ENCODE results near the gene PTBP2.
A peak's percentile ranks its signal among the peaks of the same experiment; 100 is the strongest.

PTBP2 gene, protein sequence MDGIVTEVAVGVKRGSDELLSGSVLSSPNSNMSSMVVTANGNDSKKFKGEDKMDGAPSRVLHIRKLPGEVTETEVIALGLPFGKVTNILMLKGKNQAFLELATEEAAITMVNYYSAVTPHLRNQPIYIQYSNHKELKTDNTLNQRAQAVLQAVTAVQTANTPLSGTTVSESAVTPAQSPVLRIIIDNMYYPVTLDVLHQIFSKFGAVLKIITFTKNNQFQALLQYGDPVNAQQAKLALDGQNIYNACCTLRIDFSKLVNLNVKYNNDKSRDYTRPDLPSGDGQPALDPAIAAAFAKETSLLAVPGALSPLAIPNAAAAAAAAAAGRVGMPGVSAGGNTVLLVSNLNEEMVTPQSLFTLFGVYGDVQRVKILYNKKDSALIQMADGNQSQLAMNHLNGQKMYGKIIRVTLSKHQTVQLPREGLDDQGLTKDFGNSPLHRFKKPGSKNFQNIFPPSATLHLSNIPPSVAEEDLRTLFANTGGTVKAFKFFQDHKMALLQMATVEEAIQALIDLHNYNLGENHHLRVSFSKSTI

GRCh38 chr1:96721416-96722160 lies at the start of gene PTBP2:
Gene PTBP2 (plus strand): TSS chr1:96721784. CDS start chr1:96721865, 81 bp downstream.
- no peaks in the 10 kb centered on the region for H3K27me3 Mint-ChIP-seq
- H3K4me3 Mint-ChIP-seq: peak within 1 kb of the TSS; percentile 99
- H3K36me3 Mint-ChIP-seq: peaks cover 6% of the 10 kb centered on the region
- DNase-seq (ENCODE audit: low spot score in 2 of 2): peak; percentile 78 to 88
- peaks cover 20% of the 10 kb centered on the region for H3K4me1 Mint-ChIP-seq
- peak within 1 kb of the TSS; percentile 97 for H3K27ac Mint-ChIP-seq
- H3K9me3 Mint-ChIP-seq: no peaks in the 10 kb centered on the region
- peak; percentile 85 for ATAC-seq (ENCODE audit: low read depth)

DNA sequence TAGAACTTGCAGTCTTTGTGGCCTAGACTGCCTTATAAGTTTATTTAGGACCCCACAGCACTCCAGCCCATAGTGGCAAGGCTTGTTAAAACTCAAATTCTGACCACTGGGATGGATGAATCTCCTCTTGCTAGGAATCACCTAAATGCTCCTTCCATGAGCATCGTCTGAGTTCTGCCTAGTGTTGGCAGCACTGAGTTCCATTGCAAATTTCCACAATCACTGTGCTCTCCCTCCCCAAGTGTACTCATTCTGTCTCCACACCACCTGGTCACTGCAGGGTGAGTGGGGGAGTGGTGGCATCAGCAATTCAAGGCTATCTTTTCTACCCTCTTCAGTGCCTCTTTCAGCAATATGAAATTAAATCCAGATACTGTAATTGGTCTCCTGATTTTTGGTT lies 46.7 kb upstream of the PTBP2 start:
- no peak for ATAC-seq (ENCODE audit: low read depth)
- no peak for DNase-seq (ENCODE audit: low spot score in 2 of 2)
- H3K27ac Mint-ChIP-seq: no peak overlapping the region
- H3K36me3 Mint-ChIP-seq: no peaks in the 10 kb centered on the region
- H3K27me3 Mint-ChIP-seq: peaks cover 3% of the 10 kb centered on the region
- H3K4me1 Mint-ChIP-seq: no peaks in the 10 kb centered on the region
- no peak overlapping the region for H3K4me3 Mint-ChIP-seq
- H3K9me3 Mint-ChIP-seq: peaks cover 10% of the 10 kb centered on the region

GRCh38 chr1:96682056-96682455 lies 39.5 kb upstream of the PTBP2 start:
- Mint-ChIP-seq H3K4me3 (no peak overlapping the region), H3K4me1 (no peaks in the 10 kb centered on the region), H3K27me3 (peaks cover 8% of the 10 kb centered on the region), H3K27ac (no peak overlapping the region), H3K36me3 (no peaks in the 10 kb centered on the region), H3K9me3 (peaks cover 2% of the 10 kb centered on the region)
- ATAC-seq (ENCODE audit: low read depth) (no peak), DNase-seq (ENCODE audit: low spot score in 2 of 2) (no peak)

- H3K27ac Mint-ChIP-seq: no peak overlapping the region
- DNase-seq (ENCODE audit: low spot score in 2 of 2) (no peak), ATAC-seq (ENCODE audit: low read depth) (no peak)
- peaks cover 8% of the 10 kb centered on the region for H3K27me3 Mint-ChIP-seq
- no peak overlapping the region for H3K4me3 Mint-ChIP-seq
- H3K9me3 Mint-ChIP-seq: peaks cover 2% of the 10 kb centered on the region
- no peaks in the 10 kb centered on the region for H3K36me3 Mint-ChIP-seq
- H3K4me1 Mint-ChIP-seq: no peaks in the 10 kb centered on the region
Measured at GRCh38 chr1:96683931-96684330, 37.7 kb upstream of the PTBP2 start.

- no peak overlapping the region for H3K27ac Mint-ChIP-seq
- peaks cover 2% of the 10 kb centered on the region for H3K9me3 Mint-ChIP-seq
- ATAC-seq (ENCODE audit: low read depth): no peak
- no peak overlapping the region for H3K4me3 Mint-ChIP-seq
- no peak for DNase-seq (ENCODE audit: low spot score in 2 of 2)
- no peaks in the 10 kb centered on the region for H3K4me1 Mint-ChIP-seq
- H3K36me3 Mint-ChIP-seq: no peaks in the 10 kb centered on the region
- H3K27me3 Mint-ChIP-seq: peaks cover 6% of the 10 kb centered on the region
Measured at GRCh38 chr1:96684744-96685143, 36.8 kb upstream of the PTBP2 start.

DNA sequence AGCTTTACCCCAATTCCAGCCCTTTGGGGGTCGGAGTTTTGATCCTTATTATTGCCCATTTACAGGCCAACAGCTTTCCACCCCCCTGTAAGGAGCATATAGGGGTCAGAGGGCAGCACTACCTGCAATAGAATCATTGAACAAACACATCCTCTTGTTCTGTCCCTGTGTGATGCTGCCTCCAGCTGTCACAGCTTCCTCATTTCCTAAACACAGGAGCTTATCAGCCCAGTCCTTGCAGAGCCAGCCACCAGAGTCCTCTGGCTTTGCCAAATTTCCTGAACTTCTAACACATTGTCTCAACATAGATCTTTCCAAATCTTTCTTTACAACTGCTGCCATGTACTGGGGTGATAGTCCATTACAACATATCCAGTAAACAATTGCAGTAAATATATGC lies 32.8 kb upstream of the PTBP2 start:
- no peak overlapping the region for H3K27ac Mint-ChIP-seq
- DNase-seq (ENCODE audit: low spot score in 2 of 2): no peak
- no peaks in the 10 kb centered on the region for H3K36me3 Mint-ChIP-seq
- H3K4me3 Mint-ChIP-seq: no peak overlapping the region
- H3K4me1 Mint-ChIP-seq: no peaks in the 10 kb centered on the region
- peaks cover 2% of the 10 kb centered on the region for H3K27me3 Mint-ChIP-seq
- ATAC-seq (ENCODE audit: low read depth): no peak
- H3K9me3 Mint-ChIP-seq: no peaks in the 10 kb centered on the region

DNA sequence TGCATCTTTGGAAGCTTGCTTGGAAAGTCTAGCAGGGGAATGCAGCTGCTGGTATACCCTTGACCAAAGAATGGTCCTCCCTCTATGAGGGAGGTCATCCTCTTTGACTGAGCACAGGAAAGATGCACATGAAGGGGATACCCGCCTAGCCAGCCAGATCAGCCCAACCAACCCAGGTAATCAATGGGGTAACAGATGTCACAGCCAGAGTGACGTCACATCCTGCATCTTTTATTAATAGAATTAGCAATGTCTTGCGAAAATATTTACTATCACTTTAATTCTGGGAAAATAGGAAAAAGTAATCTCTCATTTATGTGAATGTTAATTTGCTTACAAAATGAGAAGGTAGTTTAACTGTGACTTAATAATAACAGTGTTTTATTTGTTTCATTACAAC lies 25.6 kb upstream of the PTBP2 start:
- no peak for DNase-seq (ENCODE audit: low spot score in 2 of 2)
- Mint-ChIP-seq H3K27ac (no peak overlapping the region), H3K9me3 (peaks cover 3% of the 10 kb centered on the region), H3K4me3 (no peak overlapping the region), H3K27me3 (peaks cover 5% of the 10 kb centered on the region), H3K36me3 (peaks cover 3% of the 10 kb centered on the region), H3K4me1 (no peaks in the 10 kb centered on the region)
- no peak for ATAC-seq (ENCODE audit: low read depth)

- no peak for ATAC-seq (ENCODE audit: low read depth)
- peaks cover 3% of the 10 kb centered on the region for H3K36me3 Mint-ChIP-seq
- peaks cover 3% of the 10 kb centered on the region for H3K9me3 Mint-ChIP-seq
- no peak overlapping the region for H3K4me3 Mint-ChIP-seq
- H3K27me3 Mint-ChIP-seq: peaks cover 8% of the 10 kb centered on the region
- no peak overlapping the region for H3K27ac Mint-ChIP-seq
- no peak for DNase-seq (ENCODE audit: low spot score in 2 of 2)
- H3K4me1 Mint-ChIP-seq: no peaks in the 10 kb centered on the region
Measured at GRCh38 chr1:96698342-96698983, 23.1 kb upstream of the PTBP2 start.

GRCh38 chr1:96703186-96703585 lies 18.4 kb upstream of the PTBP2 start:
- Mint-ChIP-seq H3K9me3 (peaks cover 3% of the 10 kb centered on the region), H3K4me3 (no peak overlapping the region), H3K4me1 (no peaks in the 10 kb centered on the region)

GRCh38 chr1:96707023-96707422 lies 14.6 kb upstream of the PTBP2 start:
- Mint-ChIP-seq H3K9me3 (no peaks in the 10 kb centered on the region), H3K4me3 (no peak overlapping the region), H3K36me3 (no peaks in the 10 kb centered on the region), H3K27me3 (peaks cover 5% of the 10 kb centered on the region), H3K4me1 (no peaks in the 10 kb centered on the region), H3K27ac (no peak overlapping the region)
- ATAC-seq (ENCODE audit: low read depth) (no peak), DNase-seq (ENCODE audit: low spot score in 2 of 2) (no peak)

More at GRCh38 chr1:96703186-96703585, 18.4 kb upstream of the PTBP2 start:
- no peak for ATAC-seq (ENCODE audit: low read depth)
- H3K27ac Mint-ChIP-seq: no peak overlapping the region
- peaks cover 10% of the 10 kb centered on the region for H3K27me3 Mint-ChIP-seq
- no peak for DNase-seq (ENCODE audit: low spot score in 2 of 2)
- peaks cover 3% of the 10 kb centered on the region for H3K36me3 Mint-ChIP-seq

GRCh38 chr1:96708482-96708881 lies 13.1 kb upstream of the PTBP2 start:
- ATAC-seq (ENCODE audit: low read depth): no peak
- Mint-ChIP-seq H3K27me3 (peaks cover 2% of the 10 kb centered on the region), H3K4me3 (no peak overlapping the region), H3K27ac (no peak overlapping the region), H3K9me3 (no peaks in the 10 kb centered on the region), H3K4me1 (no peaks in the 10 kb centered on the region), H3K36me3 (no peaks in the 10 kb centered on the region)
- no peak for DNase-seq (ENCODE audit: low spot score in 2 of 2)

DNA sequence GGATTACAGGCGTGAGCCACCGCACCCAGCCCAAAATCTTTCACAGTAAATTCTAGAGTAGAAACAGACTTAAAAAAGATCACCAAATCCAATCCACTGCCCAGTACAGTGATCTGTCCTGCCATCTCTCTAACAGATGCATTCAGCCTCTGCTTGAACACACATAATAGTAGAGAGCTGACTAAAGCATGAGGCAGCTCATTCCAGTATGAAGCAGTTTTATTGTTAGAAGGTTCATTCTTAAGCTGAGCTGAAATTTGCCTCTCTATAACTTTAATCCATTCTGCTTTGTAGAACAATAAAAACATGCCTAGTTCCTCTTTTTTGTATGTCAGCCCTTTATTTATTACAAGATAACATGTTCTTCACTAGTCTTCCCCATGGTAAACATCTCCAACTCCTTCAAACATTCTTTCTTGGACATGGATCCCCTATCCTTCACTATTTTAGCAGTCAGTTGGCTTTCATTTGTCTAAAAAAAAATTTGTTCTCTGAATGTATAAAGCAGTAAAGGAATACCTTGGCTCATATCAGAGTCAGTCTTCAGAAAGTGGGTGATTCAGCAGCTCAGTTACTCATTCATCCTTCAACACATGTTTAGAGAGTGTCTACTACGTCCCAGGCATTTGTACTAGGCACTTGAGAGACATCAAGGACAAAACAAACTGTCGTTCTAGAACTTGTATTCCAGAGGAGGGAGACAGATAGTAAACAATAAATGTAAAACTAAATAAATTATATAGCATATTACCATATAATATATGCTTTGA lies 10.7 kb upstream of the PTBP2 start:
- no peak overlapping the region for H3K4me3 Mint-ChIP-seq
- no peaks in the 10 kb centered on the region for H3K9me3 Mint-ChIP-seq
- no peaks in the 10 kb centered on the region for H3K36me3 Mint-ChIP-seq
- H3K4me1 Mint-ChIP-seq: no peaks in the 10 kb centered on the region
- no peak overlapping the region for H3K27ac Mint-ChIP-seq
- no peaks in the 10 kb centered on the region for H3K27me3 Mint-ChIP-seq
- no peak for DNase-seq (ENCODE audit: low spot score in 2 of 2)
- ATAC-seq (ENCODE audit: low read depth): no peak

DNA sequence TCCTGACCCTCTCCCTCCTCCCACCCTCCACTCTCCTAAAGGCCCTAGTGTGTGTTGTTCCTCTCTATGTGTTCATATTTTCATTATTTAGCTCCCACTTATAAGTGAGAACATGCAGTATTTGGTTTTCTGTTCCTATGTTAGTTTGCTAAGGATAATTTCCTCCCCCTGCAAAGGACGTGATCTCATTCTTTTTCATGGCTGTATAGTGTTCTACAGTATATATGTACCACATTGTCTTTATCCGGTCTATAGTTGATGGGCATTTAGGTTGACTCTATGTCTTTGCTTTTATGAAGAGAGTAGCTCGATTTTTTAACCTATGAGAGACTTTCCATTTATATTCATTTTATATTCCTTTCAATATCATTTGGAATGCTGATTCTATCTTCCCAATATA lies 7.9 kb upstream of the PTBP2 start:
- ATAC-seq (ENCODE audit: low read depth): no peak
- H3K4me1 Mint-ChIP-seq: peaks cover 2% of the 10 kb centered on the region
- no peaks in the 10 kb centered on the region for H3K36me3 Mint-ChIP-seq
- H3K4me3 Mint-ChIP-seq: no peak overlapping the region
- no peak for DNase-seq (ENCODE audit: low spot score in 2 of 2)
- no peaks in the 10 kb centered on the region for H3K9me3 Mint-ChIP-seq
- no peaks in the 10 kb centered on the region for H3K27me3 Mint-ChIP-seq
- no peak overlapping the region for H3K27ac Mint-ChIP-seq
